HEK293 (cell line): Measurements from ENCODE around the gene ITGA11.

Source experiments
- ZFP69B ChIP-seq: fragments of 450-650 bp; formaldehyde crosslinking; IDR thresholded peaks from 2 replicates; pipeline ENCODE4 v1.5.1; 2016; ENCODE audit warnings: missing biosample characterization, missing genetic modification characterization
- ZNF121 ChIP-seq: fragments of 450-650 bp; formaldehyde crosslinking; IDR thresholded peaks from 2 replicates; pipeline ENCODE4 v1.5.1; 2016; ENCODE audit warnings: missing biosample characterization, missing genetic modification characterization
- ZNF423 ChIP-seq: fragments of 450-650 bp; formaldehyde crosslinking; IDR thresholded peaks from 2 replicates; pipeline ENCODE4 v1.5.1; 2016; ENCODE audit warnings: missing biosample characterization, missing genetic modification characterization
- ZNF426 ChIP-seq: fragments of 450-650 bp; formaldehyde crosslinking; IDR thresholded peaks from 2 replicates; pipeline ENCODE4 v1.5.1; 2017; ENCODE audit warnings: missing biosample characterization, missing genetic modification characterization, mild to moderate bottlenecking, inconsistent platforms, moderate library complexity
- ZNF843 ChIP-seq: fragments of 450-650 bp; formaldehyde crosslinking; IDR thresholded peaks from 2 replicates; pipeline ENCODE4 v1.5.1; 2016; ENCODE audit warnings: missing biosample characterization, missing genetic modification characterization
- TF ChIP-seq, protein P1 (sequence below): fragments of 450-650 bp; formaldehyde crosslinking; IDR thresholded peaks from 2 replicates; pipeline ENCODE4 v1.5.1; 2016; ENCODE audit warnings: missing biosample characterization, missing genetic modification characterization
- TF ChIP-seq, protein P2 (sequence below): fragments of 450-650 bp; formaldehyde crosslinking; IDR thresholded peaks from 2 replicates; pipeline ENCODE4 v1.5.1; 2016; ENCODE audit warnings: missing biosample characterization, missing genetic modification characterization
- TF ChIP-seq, protein P3 (sequence below): fragments of 450-650 bp; formaldehyde crosslinking; IDR thresholded peaks from 2 replicates; pipeline ENCODE4 v1.5.1; 2017; ENCODE audit warnings: missing biosample characterization, mild to moderate bottlenecking, missing genetic modification characterization, moderate library complexity
- TF ChIP-seq, protein P4 (sequence below): fragments of 450-650 bp; formaldehyde crosslinking; optimal IDR thresholded peaks from 2 replicates; pipeline ENCODE3; 2016; ENCODE audit warnings: missing biosample characterization, mild to moderate bottlenecking, missing genetic modification characterization

DNA sequence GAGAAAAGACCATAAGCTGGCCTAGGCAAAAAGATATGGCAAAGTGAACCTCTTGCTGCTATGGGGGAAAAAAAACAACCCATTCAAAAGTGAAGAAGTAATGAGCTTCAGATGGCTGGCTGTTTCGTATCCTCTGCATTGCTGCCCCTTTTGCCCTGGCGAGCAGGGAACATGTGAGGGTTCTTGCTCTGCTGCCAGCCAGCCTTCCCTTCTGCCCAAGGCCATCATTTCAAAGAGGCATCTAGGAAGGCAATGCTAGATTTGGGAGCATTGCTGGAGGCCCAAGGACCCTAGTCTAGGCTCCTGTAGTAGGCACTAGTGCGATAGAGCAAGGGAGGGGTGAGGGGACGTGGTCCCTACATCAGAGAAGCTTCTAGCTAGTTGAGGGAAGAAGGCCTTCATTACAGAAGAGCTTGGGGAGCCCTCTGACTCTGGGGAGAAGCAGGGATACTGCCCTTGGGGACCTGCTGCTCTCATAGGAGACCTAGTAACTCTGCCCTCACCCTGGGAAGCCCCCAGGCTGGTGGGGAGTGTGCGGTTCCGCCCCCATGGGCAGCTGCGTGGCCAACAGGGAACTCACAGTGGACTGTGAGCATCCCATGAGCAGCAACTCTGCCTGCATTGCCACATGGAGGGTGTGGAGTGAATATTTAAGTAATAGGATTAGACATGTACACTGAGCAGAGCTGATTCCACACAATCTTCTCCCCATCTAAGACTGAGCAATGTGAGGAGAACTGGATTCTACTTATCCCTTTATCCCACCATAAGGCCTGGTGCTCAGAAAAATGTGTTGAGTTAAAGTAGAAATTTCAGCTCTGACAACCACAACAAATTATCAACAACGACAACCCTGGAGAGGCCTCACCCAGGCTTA lies 21.3 kb downstream of the ITGA11 start:
- TF ChIP-seq, protein P1, sequence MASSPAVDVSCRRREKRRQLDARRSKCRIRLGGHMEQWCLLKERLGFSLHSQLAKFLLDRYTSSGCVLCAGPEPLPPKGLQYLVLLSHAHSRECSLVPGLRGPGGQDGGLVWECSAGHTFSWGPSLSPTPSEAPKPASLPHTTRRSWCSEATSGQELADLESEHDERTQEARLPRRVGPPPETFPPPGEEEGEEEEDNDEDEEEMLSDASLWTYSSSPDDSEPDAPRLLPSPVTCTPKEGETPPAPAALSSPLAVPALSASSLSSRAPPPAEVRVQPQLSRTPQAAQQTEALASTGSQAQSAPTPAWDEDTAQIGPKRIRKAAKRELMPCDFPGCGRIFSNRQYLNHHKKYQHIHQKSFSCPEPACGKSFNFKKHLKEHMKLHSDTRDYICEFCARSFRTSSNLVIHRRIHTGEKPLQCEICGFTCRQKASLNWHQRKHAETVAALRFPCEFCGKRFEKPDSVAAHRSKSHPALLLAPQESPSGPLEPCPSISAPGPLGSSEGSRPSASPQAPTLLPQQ (tag by site-specific recombination): no peak
- no peak for TF ChIP-seq ZNF121 (tag by site-specific recombination)
- TF ChIP-seq, protein P2, sequence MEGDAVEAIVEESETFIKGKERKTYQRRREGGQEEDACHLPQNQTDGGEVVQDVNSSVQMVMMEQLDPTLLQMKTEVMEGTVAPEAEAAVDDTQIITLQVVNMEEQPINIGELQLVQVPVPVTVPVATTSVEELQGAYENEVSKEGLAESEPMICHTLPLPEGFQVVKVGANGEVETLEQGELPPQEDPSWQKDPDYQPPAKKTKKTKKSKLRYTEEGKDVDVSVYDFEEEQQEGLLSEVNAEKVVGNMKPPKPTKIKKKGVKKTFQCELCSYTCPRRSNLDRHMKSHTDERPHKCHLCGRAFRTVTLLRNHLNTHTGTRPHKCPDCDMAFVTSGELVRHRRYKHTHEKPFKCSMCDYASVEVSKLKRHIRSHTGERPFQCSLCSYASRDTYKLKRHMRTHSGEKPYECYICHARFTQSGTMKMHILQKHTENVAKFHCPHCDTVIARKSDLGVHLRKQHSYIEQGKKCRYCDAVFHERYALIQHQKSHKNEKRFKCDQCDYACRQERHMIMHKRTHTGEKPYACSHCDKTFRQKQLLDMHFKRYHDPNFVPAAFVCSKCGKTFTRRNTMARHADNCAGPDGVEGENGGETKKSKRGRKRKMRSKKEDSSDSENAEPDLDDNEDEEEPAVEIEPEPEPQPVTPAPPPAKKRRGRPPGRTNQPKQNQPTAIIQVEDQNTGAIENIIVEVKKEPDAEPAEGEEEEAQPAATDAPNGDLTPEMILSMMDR (tag by site-specific recombination): no peak
- TF ChIP-seq, protein P3, sequence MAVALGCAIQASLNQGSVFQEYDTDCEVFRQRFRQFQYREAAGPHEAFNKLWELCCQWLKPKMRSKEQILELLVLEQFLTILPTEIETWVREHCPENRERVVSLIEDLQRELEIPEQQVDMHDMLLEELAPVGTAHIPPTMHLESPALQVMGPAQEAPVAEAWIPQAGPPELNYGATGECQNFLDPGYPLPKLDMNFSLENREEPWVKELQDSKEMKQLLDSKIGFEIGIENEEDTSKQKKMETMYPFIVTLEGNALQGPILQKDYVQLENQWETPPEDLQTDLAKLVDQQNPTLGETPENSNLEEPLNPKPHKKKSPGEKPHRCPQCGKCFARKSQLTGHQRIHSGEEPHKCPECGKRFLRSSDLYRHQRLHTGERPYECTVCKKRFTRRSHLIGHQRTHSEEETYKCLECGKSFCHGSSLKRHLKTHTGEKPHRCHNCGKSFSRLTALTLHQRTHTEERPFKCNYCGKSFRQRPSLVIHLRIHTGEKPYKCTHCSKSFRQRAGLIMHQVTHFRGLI (tag by site-specific recombination): no peak
- TF ChIP-seq, protein P4, sequence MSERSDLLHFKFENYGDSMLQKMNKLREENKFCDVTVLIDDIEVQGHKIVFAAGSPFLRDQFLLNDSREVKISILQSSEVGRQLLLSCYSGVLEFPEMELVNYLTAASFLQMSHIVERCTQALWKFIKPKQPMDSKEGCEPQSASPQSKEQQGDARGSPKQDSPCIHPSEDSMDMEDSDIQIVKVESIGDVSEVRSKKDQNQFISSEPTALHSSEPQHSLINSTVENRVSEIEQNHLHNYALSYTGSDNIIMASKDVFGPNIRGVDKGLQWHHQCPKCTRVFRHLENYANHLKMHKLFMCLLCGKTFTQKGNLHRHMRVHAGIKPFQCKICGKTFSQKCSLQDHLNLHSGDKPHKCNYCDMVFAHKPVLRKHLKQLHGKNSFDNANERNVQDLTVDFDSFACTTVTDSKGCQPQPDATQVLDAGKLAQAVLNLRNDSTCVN (tag by site-specific recombination): no peak
- TF ChIP-seq ZNF843 (tag by site-specific recombination): no peak
- no peak for TF ChIP-seq ZNF426 (tag by site-specific recombination)
- TF ChIP-seq ZNF423 (tag by site-specific recombination): no peak
- no peak for TF ChIP-seq ZFP69B
